Skeletal muscle tissue (tissue), 4 donors: Measurements from ENCODE around the gene CIDEA. TPM values are rescaled to one million over a fixed set of nuclear protein-coding genes. Genes with fewer than 3 reads are reported as not detected.

Source experiments
- H3K27ac ChIP-seq: one replicate; pipeline ENCODE4 v1.7.0; 2013; ENCODE audit warnings: mild to moderate bottlenecking, low read depth, low read length, inconsistent platforms
- H3K27me3 ChIP-seq, 3 donors: one replicate each; pipeline ENCODE4 v1.7.0; 2013; ENCODE audit warnings: low read length in 3 of 3; ENCODE audit not compliant: control insufficient read depth in 3 of 3, insufficient read depth in 3 of 3
- H3K36me3 ChIP-seq, 3 donors: one replicate each; pipeline ENCODE4 v1.7.0; 2013; ENCODE audit warnings: low read length in 3 of 3; ENCODE audit not compliant: control insufficient read depth in 3 of 3, insufficient read depth in 3 of 3
- H3K4me1 ChIP-seq, 3 donors: one replicate each; pipeline ENCODE4 v1.7.0; 2013; ENCODE audit warnings: low read length in 3 of 3, mild to moderate bottlenecking in 3 of 3; ENCODE audit not compliant: control insufficient read depth in 3 of 3, insufficient read depth in 3 of 3
- H3K4me3 ChIP-seq, 3 donors: one replicate each; pipeline ENCODE4 v1.7.0; 2013; ENCODE audit warnings: low read length in 3 of 3
- H3K9ac ChIP-seq, 3 donors: one replicate each; pipeline ENCODE4 v1.7.0; 2013; ENCODE audit warnings: low read length in 3 of 3, mild to moderate bottlenecking in 3 of 3, moderate library complexity in 2 of 3, low read depth in 1 of 3
- H3K9me3 ChIP-seq, 3 donors: one replicate each; pipeline ENCODE4 v1.7.0; 2013; ENCODE audit warnings: low read length in 3 of 3; ENCODE audit not compliant: control insufficient read depth in 3 of 3
- total RNA-seq: library from RNA; depleted of rRNA; stranded (reverse); fragments of >200 nt; gene quantifications from one replicate; pipeline ENCODE4 v1.2.3, GENCODE V29; 2014
- donor health status: Osteomylitis.

CIDEA gene
- total RNA-seq, 1 donor from 2014 or later = 2.1 TPM

DNA sequence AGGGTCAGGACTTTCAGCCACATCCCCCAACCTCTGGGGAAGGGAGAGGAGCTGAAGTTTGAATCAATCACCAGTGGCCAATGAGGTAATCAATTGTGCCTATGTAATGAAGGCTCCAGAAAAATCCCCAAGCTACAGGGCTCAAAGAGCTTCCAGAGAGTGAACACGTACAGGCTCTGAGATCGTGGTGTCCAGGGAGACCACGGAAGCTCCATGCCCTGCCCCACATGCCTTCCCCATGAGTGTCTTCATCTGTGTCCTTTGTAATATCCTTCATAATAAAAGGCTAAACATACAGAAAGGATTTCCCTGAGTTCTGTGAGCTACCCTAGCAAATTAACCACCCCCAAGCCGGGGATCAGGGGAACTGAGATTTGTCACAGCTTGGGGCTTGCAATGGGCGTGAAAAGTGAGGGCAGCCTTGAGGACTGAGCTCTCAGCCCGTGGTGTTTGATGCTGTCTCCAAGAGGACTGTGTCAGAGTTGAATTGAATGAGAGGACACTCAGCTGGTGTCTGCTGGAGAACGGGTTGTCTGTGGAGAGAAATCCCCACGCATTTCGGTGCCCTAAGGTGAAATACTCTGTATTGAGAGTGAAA is 28.4 kb downstream of the CIDEA start:
- Histone ChIP-seq H3K9ac (no peak overlapping the region), H3K4me1 (peaks cover 14 to 25% (median 17%) of the 10 kb centered on the region in 3 donors), H3K36me3 (no peaks in the 10 kb centered on the region), H3K4me3 (no peak overlapping the region), H3K27me3 (peaks cover 0 to 4% (median 2%) of the 10 kb centered on the region in 3 donors), H3K27ac (no peak overlapping the region), H3K9me3 (no peaks in the 10 kb centered on the region)

GRCh38 chr18:12283256-12283655 is 29.1 kb downstream of the CIDEA start:
- Histone ChIP-seq H3K9me3 (no peaks in the 10 kb centered on the region), H3K9ac (no peak overlapping the region), H3K36me3 (no peaks in the 10 kb centered on the region), H3K27me3 (peaks cover 0 to 7% (median 4%) of the 10 kb centered on the region in 3 donors), H3K4me1 (peaks cover 19 to 29% (median 20%) of the 10 kb centered on the region in 3 donors), H3K27ac (no peak overlapping the region), H3K4me3 (no peak overlapping the region)

DNA sequence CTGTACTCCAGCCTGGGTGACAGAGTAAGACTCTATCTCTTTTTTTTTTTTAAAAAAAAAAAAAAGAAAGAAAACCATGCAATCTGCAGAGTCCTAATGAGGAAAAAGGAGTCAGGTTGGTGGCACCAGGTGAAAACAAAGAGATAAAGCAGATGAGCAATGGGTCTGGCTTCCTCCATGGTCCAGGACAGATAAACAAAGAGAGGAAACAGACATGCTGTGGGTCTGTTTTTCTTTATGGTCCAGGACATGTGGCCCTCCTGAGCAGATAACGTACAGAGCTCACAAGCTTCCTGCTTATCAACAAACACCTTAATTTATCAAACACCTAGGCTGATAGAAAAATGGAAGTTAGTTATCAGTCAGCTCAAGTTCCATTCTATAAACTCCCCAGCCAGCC is 29.5 kb downstream of the CIDEA start:
- H3K9me3 ChIP-seq = no peaks in the 10 kb centered on the region
- H3K27ac ChIP-seq = no peak overlapping the region
- H3K4me1 ChIP-seq = peaks cover 19 to 29% (median 21%) of the 10 kb centered on the region in 3 donors
- peaks cover 0 to 7% (median 5%) of the 10 kb centered on the region in 3 donors for H3K27me3 ChIP-seq
- no peak overlapping the region for H3K9ac ChIP-seq
- no peaks in the 10 kb centered on the region for H3K36me3 ChIP-seq
- H3K4me3 ChIP-seq = no peak overlapping the region

DNA sequence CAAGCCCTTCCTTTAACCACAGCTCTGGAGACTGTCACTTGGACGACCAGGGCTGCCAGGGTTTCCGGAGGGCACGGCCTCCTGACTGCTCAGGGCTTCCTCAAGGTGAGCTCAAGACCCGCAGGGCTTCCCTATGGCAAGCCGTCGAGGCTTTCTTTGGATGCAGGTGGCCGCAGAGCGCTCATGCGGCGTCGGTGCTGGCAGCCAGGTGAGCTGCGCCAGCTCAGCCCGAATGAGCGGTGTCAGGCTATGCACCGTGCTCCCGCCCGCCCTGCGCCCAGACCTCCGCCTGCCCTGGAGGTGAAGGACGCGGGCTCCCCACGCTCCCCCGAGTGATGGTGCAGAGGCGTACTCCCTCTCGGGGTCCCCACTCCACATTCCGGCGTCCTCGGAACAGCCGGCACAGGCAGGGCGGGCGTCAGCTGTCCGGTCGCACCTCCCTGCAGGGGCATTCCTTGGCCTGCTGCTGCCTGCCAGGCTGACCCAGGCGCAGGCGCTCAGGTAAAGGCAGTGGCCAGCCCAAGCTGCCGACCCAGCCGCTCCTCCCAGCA is 33.0 kb downstream of the CIDEA start:
- Histone ChIP-seq H3K36me3 (no peaks in the 10 kb centered on the region), H3K27ac (no peak overlapping the region), H3K4me3 (peak overlapping the region; percentile 71 to 78 (median 74)), H3K4me1 (peaks cover 15 to 18% (median 15%) of the 10 kb centered on the region in 3 donors), H3K9me3 (no peaks in the 10 kb centered on the region), H3K9ac (peak overlapping the region in 2 of 3 donors; percentile 61 to 76), H3K27me3 (peaks cover 0 to 15% (median 11%) of the 10 kb centered on the region in 3 donors)

DNA sequence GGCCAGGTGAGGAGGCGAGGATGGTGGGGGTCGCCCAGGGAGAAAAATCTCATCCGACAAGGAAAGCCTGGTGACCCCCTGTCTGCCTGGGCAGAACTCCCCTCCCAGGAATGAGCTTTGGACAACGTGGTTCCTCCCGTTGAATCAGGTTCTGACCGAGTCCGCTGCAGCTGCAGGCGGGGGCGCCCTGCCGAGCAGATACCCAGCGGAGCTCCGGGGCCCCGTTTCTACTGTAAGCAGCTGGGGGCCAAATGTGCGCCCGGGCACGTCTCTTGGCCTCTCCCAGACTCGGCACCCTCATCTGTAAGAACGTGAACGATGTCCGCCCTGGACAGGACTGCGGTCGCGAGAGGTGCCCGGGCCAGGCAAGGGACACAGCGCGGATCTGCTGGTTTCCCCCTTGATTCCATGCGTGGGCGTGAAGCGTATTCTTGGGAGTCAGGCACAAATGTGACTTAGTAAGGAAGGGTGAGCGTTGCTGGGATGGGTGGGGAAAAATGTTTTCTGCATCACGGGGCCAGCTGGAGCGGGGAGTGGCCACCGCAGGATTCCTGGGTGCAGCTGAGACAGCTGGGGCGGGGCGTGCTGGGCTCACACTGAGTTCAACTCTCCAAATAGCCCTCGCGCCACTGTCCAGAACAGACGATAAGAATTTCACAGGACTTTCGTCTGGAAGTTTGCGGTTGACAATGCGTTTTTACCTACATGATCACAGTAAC is 33.7 kb downstream of the CIDEA start:
- Histone ChIP-seq H3K9ac (peak overlapping the region; percentile 61 to 76 (median 74)), H3K27me3 (peaks cover 0 to 15% (median 11%) of the 10 kb centered on the region in 3 donors), H3K27ac (peak overlapping the region; percentile 47), H3K4me1 (peaks cover 15 to 18% (median 15%) of the 10 kb centered on the region in 3 donors), H3K36me3 (no peaks in the 10 kb centered on the region), H3K4me3 (peak overlapping the region; percentile 71 to 78 (median 74)), H3K9me3 (no peaks in the 10 kb centered on the region)

- Histone ChIP-seq H3K4me3 (peak overlapping the region; percentile 71 to 78 (median 74)), H3K9ac (peak overlapping the region; percentile 59 to 76 (median 74)), H3K27me3 (peaks cover 0 to 15% (median 11%) of the 10 kb centered on the region in 3 donors), H3K4me1 (peaks cover 15 to 18% (median 15%) of the 10 kb centered on the region in 3 donors), H3K36me3 (no peaks in the 10 kb centered on the region), H3K27ac (peak overlapping the region; percentile 47), H3K9me3 (no peaks in the 10 kb centered on the region)
These were observed 34.2 kb downstream of the CIDEA start for GRCh38 chr18:12288403-12288755.

DNA sequence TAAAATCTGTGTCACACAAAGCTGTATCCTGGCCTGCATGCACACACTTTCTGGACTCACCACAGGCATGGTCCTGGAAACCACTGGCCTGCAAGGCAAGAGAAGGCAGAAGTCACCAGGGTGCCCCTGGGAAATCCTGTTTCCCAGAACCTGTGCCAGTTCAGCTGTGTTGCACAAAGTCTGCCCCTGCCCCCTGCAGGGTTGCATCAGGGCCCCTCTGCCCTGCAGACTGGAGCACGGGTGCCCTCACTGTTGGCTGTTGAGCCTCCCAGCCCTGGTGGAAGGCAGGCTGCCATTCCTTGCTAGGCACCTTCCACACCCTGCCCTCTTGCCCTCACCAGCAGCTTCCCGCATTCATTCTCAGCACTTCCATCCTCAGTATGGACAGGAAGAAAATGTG is 35.9 kb downstream of the CIDEA start:
- H3K4me3 ChIP-seq = no peak overlapping the region
- H3K9ac ChIP-seq = no peak overlapping the region
- peaks cover 15 to 18% (median 15%) of the 10 kb centered on the region in 3 donors for H3K4me1 ChIP-seq

GRCh38 chr18:12291161-12291560 is 37.0 kb downstream of the CIDEA start:
- H3K4me1 ChIP-seq = peaks cover 15 to 18% (median 15%) of the 10 kb centered on the region in 3 donors

More for the DNA sequence above, 35.9 kb downstream of the CIDEA start:
- no peaks in the 10 kb centered on the region for H3K9me3 ChIP-seq
- H3K36me3 ChIP-seq = no peaks in the 10 kb centered on the region
- H3K27me3 ChIP-seq = peaks cover 2 to 23% (median 11%) of the 10 kb centered on the region in 3 donors
- H3K27ac ChIP-seq = no peak overlapping the region

GRCh38 chr18:12291690-12292089 is 37.5 kb downstream of the CIDEA start:
- Histone ChIP-seq H3K9me3 (no peaks in the 10 kb centered on the region), H3K36me3 (no peaks in the 10 kb centered on the region), H3K27ac (no peak overlapping the region), H3K27me3 (peaks cover 2 to 23% (median 11%) of the 10 kb centered on the region in 3 donors), H3K9ac (no peak overlapping the region), H3K4me1 (peaks cover 15 to 18% (median 15%) of the 10 kb centered on the region in 3 donors), H3K4me3 (no peak overlapping the region)

More at GRCh38 chr18:12291161-12291560, 37.0 kb downstream of the CIDEA start:
- Histone ChIP-seq H3K27me3 (peaks cover 2 to 23% (median 11%) of the 10 kb centered on the region in 3 donors), H3K9ac (no peak overlapping the region), H3K27ac (no peak overlapping the region), H3K4me3 (no peak overlapping the region), H3K36me3 (no peaks in the 10 kb centered on the region), H3K9me3 (no peaks in the 10 kb centered on the region)

- peaks cover 2 to 16% (median 4%) of the 10 kb centered on the region in 3 donors for H3K27me3 ChIP-seq
- H3K4me1 ChIP-seq = peaks cover 1 to 3% (median 2%) of the 10 kb centered on the region in 3 donors
- H3K9me3 ChIP-seq = peaks cover 0 to 2% (median 0%) of the 10 kb centered on the region in 3 donors
- no peak overlapping the region for H3K27ac ChIP-seq
- no peaks in the 10 kb centered on the region for H3K36me3 ChIP-seq
- no peak overlapping the region for H3K9ac ChIP-seq
- no peak overlapping the region for H3K4me3 ChIP-seq
These were observed 39.7 kb downstream of the CIDEA start for GRCh38 chr18:12293831-12294230.
